Measurements from ENCODE around the gene RBM5. TPM values are rescaled to one million over a fixed set of nuclear protein-coding genes. Genes with fewer than 3 reads are reported as not detected.

Gene RBM5
- total RNA-seq, 1 experiment from 2014 or later, result 89.1 TPM

- ATAC-seq (no peak), DNase-seq (ENCODE audit: low read depth, low spot score) (no peak)
- no peaks in the 10 kb centered on the region for H4K20me1 ChIP-seq (ENCODE audit: insufficient read depth)
- RAD21 ChIA-PET (ENCODE audit: low non-redundant PET in 1 of 2, low total read pairs in 2 of 2, uncharacterized antibody in 2 of 2, unreplicated experiment in 2 of 2), result interaction anchor here in 1 of 2 experiments (0.7 kb wide), 1 partner anchor 66 kb away, joined by 3 read pairs; no protein-coding TSS in a partner anchor
- H3K9me2 ChIP-seq (ENCODE audit: insufficient read depth), result no peaks in the 10 kb centered on the region
- no peak overlapping the region for H3K4me2 ChIP-seq (ENCODE audit: low read length)
- H3K9me3 ChIP-seq (ENCODE audit: control insufficient read depth in 1 of 2, insufficient read depth in 1 of 2, low read depth in 1 of 2, low read length in 2 of 2), result no peaks in the 10 kb centered on the region
- H3K4me1 ChIP-seq (ENCODE audit: control insufficient read depth in 1 of 2, insufficient read depth in 2 of 2, low read length in 2 of 2), result no peaks in the 10 kb centered on the region
- intact Hi-C loops (cut with micrococcal nuclease), result loop anchor here (5.0 kb wide), 1 partner anchor 148 kb away; no protein-coding TSS in a partner anchor
- H3K36me3 ChIP-seq (ENCODE audit: control insufficient read depth in 1 of 2, insufficient read depth in 2 of 2, low read length in 2 of 2), result peaks cover 4 to 7% of the 10 kb centered on the region in 2 experiments; a peak in 3 of 4 replicates
- H3K9ac ChIP-seq (ENCODE audit: low read length), result no peak overlapping the region
- CTCF ChIA-PET, result interaction anchor here (0.6 to 1.3 kb wide), 2 partner anchors 71 to 103 kb away, joined by 3 read pairs; no protein-coding TSS in a partner anchor
- no TSS peak for BruUV-seq (replicated peaks)
- no peak for TF ChIP-seq RAD21 (IDR thresholded peaks at IDR 0.05; ENCODE audit: low read depth)
- no peak for TF ChIP-seq EZH2phosphoT487 (IDR thresholded peaks at IDR 0.05; ENCODE audit: borderline replicate concordance)
- no peaks in the 10 kb centered on the region for H3K79me2 ChIP-seq (ENCODE audit: insufficient read depth, low read length)
- H3K27me3 ChIP-seq (ENCODE audit: insufficient read depth, low read length), result no peaks in the 10 kb centered on the region
- POLR2A ChIA-PET, result no interaction called here
- no peak overlapping the region for H3K4me3 ChIP-seq (replicated peaks in 1 of 2; ENCODE audit: low read depth in 1 of 2, low read length in 2 of 2)
- no peak overlapping the region for H3K27ac ChIP-seq (ENCODE audit: low read depth, low read length)
- no peak overlapping the region for H2AFZ ChIP-seq (ENCODE audit: low read depth, low read length, poor library complexity, severe bottlenecking)
Observed at GRCh38 chr3:50124052-50124799, 35.5 kb downstream of the RBM5 start.

DNA sequence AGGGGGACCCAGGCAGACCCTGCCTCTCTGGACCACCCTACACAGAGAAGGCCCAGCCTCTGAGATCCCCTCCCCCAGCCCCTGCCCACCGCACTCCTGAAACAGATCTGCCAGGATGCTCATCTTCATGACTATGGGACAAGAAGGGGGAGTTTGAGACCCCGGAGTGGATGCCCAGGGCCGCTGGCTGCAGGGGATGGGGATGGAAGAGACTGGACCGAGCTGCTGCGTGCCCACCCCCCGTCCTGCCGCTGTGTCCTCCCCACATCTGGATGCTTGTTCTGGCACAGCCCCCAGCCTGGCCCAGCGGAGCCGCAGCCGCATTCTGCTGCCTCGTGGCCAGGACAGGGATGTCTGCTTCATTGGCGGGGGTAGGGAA, 36.1 kb downstream of the RBM5 start:
- ChIA-PET CTCF (no interaction called here), POLR2A (no interaction called here), RAD21 (ENCODE audit: low non-redundant PET in 1 of 2, low total read pairs in 2 of 2, uncharacterized antibody in 2 of 2, unreplicated experiment in 2 of 2) (no interaction called here)
- Histone ChIP-seq H3K27me3 (ENCODE audit: insufficient read depth, low read length) (no peaks in the 10 kb centered on the region), H3K79me2 (ENCODE audit: insufficient read depth, low read length) (no peaks in the 10 kb centered on the region), H3K36me3 (ENCODE audit: control insufficient read depth in 1 of 2, insufficient read depth in 2 of 2, low read length in 2 of 2) (peaks cover 3 to 7% of the 10 kb centered on the region in 2 experiments; a peak in 2 of 4 replicates), H3K9me2 (ENCODE audit: insufficient read depth) (no peaks in the 10 kb centered on the region), H3K4me1 (ENCODE audit: control insufficient read depth in 1 of 2, insufficient read depth in 2 of 2, low read length in 2 of 2) (no peaks in the 10 kb centered on the region), H4K20me1 (ENCODE audit: insufficient read depth) (no peaks in the 10 kb centered on the region), H3K9me3 (ENCODE audit: control insufficient read depth in 1 of 2, insufficient read depth in 1 of 2, low read depth in 1 of 2, low read length in 2 of 2) (no peaks in the 10 kb centered on the region), H3K4me2 (ENCODE audit: low read length) (no peak overlapping the region), H3K27ac (ENCODE audit: low read depth, low read length) (no peak overlapping the region), H3K9ac (ENCODE audit: low read length) (no peak overlapping the region), H3K4me3 (replicated peaks in 1 of 2; ENCODE audit: low read depth in 1 of 2, low read length in 2 of 2) (no peak overlapping the region), H2AFZ (ENCODE audit: low read depth, low read length, poor library complexity, severe bottlenecking) (no peak overlapping the region)
- ATAC-seq, result no peak
- TF ChIP-seq EZH2phosphoT487 (IDR thresholded peaks at IDR 0.05; ENCODE audit: borderline replicate concordance), result no peak
- TF ChIP-seq, protein P1, sequence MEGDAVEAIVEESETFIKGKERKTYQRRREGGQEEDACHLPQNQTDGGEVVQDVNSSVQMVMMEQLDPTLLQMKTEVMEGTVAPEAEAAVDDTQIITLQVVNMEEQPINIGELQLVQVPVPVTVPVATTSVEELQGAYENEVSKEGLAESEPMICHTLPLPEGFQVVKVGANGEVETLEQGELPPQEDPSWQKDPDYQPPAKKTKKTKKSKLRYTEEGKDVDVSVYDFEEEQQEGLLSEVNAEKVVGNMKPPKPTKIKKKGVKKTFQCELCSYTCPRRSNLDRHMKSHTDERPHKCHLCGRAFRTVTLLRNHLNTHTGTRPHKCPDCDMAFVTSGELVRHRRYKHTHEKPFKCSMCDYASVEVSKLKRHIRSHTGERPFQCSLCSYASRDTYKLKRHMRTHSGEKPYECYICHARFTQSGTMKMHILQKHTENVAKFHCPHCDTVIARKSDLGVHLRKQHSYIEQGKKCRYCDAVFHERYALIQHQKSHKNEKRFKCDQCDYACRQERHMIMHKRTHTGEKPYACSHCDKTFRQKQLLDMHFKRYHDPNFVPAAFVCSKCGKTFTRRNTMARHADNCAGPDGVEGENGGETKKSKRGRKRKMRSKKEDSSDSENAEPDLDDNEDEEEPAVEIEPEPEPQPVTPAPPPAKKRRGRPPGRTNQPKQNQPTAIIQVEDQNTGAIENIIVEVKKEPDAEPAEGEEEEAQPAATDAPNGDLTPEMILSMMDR (IDR thresholded peaks at IDR 0.05 in 2 of 3, conservative IDR thresholded peaks at IDR 0.05 in 1 of 3; ENCODE audit: borderline replicate concordance in 1 of 3, insufficient read depth in 1 of 3, low read depth in 2 of 3, low read length in 2 of 3), result no peak
- TF ChIP-seq CBX3 (IDR thresholded peaks at IDR 0.05; ENCODE audit: low read depth), result no peak
- TF ChIP-seq RAD21 (IDR thresholded peaks at IDR 0.05; ENCODE audit: low read depth), result no peak
- no peak for TF ChIP-seq ELF1 (IDR thresholded peaks at IDR 0.05; ENCODE audit: borderline replicate concordance, low read depth)
- TF ChIP-seq SIN3A (IDR thresholded peaks at IDR 0.05; ENCODE audit: low read depth), result no peak
- no peak for TF ChIP-seq JUND (IDR thresholded peaks at IDR 0.05)
- no peak for TF ChIP-seq SRF (IDR thresholded peaks at IDR 0.05; ENCODE audit: low read depth)
- TF ChIP-seq, protein P2, sequence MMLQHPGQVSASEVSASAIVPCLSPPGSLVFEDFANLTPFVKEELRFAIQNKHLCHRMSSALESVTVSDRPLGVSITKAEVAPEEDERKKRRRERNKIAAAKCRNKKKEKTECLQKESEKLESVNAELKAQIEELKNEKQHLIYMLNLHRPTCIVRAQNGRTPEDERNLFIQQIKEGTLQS (IDR thresholded peaks at IDR 0.05), result no peak
- TF ChIP-seq ZFX (IDR thresholded peaks at IDR 0.05), result no peak
- TF ChIP-seq FOSL1 (IDR thresholded peaks at IDR 0.05; ENCODE audit: low read depth), result no peak
- no peak for TF ChIP-seq SP1 (IDR thresholded peaks at IDR 0.05; ENCODE audit: low read depth)
- TF ChIP-seq EGR1 (IDR thresholded peaks at IDR 0.05; ENCODE audit: low read depth), result no peak
- TF ChIP-seq EZH2 (IDR thresholded peaks at IDR 0.05), result no peak
- DNase-seq (ENCODE audit: low read depth, low spot score), result no peak
- intact Hi-C loops (cut with micrococcal nuclease), result loop anchor here (5.0 kb wide), 1 partner anchor 148 kb away; no protein-coding TSS in a partner anchor
- no TSS peak for BruUV-seq (replicated peaks)
